Hepatic stellate cell (primary cell): Measurements from ENCODE around the gene COCH.

Source experiments
- DNase-seq: peaks from one replicate; pipeline ENCODE4 v3.0.0; 2011; ENCODE audit warnings: low spot score

The COCH gene

DNA sequence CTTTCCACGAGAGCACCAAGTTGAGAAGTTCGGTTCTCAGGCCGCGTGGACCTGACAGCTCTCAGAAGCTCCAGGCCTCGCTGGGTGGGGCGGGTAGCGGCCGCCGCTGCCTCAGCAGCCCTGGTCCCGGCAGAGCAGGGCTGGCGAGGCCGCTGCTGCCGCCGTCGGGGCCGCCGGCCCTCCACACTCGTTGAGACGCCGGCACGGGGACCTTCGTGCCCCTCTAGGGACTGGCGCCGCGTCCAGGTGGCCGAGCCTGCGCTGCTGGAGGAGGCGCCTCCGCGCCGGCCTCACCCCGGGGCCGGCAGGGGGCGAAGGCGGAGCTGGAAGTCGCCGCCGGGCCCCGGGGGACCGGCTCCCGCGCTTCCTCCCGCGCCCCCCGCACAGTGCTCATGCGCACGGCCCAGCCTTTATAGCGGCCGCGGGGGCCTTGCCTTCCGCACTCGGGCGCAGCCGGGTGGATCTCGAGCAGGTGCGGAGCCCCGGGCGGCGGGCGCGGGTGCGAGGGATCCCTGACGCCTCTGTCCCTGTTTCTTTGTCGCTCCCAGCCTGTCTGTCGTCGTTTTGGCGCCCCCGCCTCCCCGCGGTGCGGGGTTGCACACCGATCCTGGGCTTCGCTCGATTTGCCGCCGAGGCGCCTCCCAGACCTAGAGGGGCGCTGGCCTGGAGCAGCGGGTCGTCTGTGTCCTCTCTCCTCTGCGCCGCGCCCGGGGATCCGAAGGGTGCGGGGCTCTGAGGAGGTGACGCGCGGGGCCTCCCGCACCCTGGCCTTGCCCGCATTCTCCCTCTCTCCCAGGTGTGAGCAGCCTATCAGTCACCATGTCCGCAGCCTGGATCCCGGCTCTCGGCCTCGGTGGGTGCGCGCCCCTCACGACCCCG, at the start of gene COCH:
TSS of gene COCH (plus strand) at position 440 of the 879 bp plus-strand sequence. CDS start at position 820, 380 bp downstream.
- peak; percentile 34 for DNase-seq

DNA sequence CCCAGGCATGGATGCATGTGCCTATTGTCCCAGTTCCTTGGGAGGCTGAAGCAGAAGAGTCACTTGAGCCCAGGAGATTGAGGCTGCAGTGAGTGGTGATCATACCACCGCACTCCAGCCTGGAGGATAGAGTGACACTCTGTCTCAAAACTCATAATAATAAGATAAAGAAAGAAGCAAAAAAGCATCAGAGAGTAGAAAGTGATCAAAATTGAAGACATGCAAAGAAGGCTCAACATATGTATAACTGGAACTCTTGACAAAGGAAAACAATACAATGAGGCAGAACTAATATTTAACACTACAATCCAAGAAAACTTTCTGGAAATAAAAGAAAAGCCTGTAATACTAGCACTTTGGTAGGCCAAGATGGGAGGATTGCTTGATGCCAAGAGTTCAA, 48.3 kb upstream of the COCH start:
- DNase-seq: no peak

DNA sequence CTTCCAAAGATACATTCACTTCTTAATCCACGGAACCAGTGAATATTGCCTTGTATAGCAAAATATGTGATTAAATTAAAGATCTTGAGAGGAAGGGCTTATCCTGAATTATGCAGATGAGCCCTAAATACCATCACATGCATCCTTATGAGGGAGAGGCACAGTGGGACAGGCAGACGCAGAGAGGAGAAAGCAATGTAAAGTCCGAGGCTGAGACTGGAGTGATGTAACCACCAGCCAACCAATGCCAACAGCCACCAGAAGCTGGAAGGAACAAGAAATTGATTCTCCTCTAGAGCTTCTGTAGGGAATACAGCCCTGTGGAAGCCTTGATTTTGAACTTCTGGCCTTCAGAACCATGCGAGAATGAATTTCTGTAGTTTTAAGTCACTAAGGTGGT, 44.5 kb upstream of the COCH start:
- no peak for DNase-seq

DNA sequence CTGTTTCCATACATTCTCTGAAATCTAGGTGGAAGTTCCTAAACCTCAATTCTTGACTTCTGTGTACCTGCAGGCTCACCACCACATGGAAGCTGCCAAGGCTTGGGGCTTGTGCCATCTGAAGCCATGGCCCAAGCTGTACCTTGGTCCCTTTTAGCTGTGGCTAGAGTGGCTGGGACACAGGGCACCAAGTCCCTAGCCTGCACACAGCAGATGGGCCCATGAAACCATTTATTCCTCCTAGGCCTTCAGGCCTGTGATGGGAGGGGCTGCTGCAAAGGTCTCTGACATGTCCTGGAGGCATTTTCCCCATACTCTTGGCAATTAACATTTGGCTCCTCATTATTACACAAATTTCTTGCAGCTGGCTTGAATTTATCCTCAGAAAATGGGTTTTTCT, 40.0 kb upstream of the COCH start:
- DNase-seq: no peak

DNA sequence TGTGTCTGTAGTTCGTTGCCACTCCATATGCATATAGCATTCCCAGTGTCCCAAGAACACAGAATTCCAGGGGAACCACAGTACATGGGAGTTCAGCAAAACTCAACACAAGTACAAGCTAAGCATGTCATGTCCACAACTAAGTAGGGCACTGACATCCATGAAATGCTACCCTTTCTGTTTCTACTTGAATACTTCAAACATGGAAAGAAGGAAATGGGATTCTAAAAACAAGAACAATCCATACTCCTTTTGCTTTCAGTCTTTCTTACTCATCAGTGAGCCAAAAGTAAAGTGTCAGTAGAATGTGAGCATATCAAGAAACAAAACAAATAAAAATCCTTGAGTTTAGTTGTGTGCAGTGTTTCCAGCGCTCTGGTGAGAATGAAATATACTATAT, 36.0 kb upstream of the COCH start:
- no peak for DNase-seq

DNA sequence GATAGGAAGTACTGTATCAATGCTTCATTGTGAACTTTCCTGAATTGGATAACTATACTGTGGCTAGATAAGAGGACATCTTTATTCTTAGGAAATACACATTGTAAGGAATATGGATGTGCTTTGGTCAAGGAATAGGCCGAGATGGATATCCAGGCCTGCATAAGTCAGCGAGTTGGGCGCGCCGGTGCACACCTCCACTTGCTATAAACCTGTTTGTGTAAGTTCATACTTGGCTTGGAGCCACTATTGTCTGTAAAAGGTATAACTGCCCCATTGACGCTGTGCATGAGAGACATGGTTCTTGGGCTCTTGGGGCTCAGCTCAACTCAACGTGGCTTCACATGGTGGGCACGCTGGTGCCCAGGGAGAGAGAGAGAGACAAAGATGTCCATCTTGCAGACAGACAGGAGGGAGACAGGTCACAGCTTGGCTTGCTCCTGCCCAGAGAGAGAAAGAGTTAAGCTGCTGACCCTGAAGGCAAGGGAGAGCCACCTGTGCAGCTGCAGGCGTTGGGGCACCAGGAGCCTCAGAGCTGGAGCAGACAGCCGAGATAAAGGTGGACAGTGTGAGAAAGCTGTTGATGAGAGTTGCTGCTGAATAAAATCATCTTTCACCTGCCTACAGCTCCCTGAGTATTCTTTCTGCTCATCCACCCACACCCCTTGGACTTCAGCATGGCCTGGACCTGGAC, 34.1 kb upstream of the COCH start:
- DNase-seq: no peak

DNA sequence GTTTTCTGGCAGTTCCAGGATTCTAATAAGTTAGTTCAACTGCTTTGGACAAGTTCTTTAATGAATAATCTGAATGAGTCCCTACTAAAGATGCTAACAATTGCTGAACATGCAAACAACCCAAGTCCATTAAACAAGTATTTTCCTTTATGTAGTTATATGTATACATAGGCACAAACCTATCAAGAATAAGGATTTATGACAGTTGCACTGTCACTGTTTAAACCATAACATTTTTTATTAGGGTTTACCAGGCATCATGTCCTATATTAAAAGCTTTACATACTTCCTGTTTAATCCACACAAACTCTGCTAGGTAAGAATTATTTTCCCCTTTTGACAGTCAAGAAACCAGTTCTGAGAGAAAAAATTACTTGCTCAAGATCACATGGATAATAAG, 31.9 kb upstream of the COCH start:
- DNase-seq: no peak

DNA sequence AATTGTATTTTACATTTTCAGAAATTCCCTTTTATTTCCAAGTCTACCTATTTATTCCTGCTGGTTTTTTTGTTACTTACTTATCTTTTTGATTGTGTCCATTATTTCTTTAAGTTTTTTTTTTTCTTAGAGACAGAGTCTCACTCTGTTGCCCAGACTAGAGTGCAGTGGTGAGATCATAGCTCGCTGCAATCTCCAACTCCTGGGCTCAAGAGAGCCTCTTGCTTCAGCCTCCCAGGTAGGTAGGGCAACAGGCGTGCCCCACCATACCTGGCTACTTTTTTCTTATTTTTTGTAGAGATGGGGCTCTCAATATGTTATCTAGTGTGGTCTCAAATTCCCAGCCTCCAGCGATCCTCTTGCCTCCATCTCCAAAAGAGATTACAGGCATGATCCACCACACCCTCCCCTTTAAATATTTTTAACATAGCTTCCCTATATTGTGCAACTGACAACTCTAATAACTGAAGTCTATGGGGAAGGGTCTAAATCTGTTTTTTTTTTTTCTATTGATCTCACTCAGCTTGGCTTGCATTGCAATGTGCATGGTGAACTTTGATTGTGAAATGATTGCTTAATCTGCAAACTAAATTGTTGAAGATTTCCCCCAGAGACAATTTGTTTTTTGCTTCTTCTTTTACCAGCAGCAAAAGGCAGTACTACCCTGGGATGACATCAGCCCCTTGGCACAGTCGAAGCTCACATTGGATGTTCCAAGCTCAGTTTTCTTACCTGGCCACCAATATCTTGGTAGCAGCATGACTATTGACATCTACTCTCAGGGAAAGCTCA, 25.7 kb upstream of the COCH start:
- DNase-seq: no peak

DNA sequence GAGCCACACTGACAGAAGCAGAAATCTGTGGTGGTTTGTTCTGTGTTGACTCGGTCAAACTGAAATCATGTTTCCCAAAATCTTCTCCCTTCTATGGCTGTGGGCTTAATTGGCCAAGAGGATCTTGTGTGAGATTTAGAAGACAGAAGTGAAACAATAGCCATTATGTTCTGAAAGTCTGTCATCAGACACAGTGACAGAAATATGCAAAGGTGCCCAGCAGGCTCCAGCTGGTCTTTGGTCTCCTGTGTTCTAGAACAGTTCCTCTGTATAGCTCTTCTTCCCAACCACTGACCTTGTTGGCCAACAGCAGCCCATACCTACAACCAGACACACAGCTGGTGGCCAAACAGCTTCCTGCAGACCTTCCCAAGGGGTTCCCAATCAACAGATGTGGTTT, 25.0 kb upstream of the COCH start:
- no peak for DNase-seq

DNA sequence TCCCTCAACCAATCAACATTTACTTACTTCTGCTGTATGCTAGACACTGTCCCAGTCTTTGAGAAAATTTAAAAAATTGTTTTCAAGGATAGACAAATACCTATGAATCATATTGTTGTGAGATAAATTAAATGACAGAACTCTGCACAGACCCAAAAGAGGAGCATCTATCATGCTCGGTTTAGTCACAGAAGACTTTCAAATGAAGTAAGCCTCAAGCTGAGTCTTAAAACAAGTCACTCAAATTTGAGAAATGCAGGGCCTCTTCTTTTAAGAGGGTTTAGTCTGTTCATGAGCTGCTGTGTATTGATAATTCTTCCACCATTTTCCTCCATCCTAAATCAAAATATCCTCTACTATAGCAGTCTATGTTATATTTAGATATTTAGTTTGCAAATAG, 24.4 kb upstream of the COCH start:
- no peak for DNase-seq

DNA sequence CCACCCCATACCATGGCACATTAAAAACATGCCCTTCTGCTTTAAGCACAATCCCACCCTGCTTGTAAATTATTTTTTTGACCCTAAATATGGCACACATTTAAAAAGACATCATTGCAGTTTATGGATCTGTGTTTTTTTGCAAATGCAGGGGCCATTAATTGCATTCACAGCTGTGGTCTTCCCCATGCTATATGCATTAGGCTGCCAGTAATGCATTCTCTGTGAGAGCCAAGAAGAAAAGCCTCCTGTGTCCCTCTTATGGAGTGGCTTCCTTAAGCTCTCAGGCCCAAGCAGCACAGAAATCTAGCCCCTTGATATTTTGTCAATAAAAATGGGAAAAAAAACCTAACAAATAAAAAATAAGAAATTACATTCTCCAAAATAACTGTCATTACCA, 20.4 kb upstream of the COCH start:
- DNase-seq: no peak

DNA sequence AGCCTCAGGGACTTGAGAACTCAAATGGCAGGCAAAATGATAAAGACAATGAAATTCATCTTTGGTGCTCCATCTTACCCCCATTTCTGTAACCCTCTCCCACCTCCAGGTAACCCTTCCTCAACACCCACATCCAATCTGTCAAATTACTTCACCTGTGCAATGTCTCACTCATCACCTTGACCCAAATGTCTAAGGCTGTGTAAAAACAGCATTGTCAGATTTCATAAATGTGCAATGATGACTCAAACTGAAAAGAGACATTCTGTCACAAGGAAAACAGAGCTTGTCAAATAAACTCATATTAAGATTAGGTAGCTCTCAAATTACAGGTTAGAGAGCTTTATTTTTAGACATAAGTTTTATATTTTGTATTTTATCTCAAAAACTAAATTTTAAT, 19.9 kb upstream of the COCH start:
- DNase-seq: no peak

DNA sequence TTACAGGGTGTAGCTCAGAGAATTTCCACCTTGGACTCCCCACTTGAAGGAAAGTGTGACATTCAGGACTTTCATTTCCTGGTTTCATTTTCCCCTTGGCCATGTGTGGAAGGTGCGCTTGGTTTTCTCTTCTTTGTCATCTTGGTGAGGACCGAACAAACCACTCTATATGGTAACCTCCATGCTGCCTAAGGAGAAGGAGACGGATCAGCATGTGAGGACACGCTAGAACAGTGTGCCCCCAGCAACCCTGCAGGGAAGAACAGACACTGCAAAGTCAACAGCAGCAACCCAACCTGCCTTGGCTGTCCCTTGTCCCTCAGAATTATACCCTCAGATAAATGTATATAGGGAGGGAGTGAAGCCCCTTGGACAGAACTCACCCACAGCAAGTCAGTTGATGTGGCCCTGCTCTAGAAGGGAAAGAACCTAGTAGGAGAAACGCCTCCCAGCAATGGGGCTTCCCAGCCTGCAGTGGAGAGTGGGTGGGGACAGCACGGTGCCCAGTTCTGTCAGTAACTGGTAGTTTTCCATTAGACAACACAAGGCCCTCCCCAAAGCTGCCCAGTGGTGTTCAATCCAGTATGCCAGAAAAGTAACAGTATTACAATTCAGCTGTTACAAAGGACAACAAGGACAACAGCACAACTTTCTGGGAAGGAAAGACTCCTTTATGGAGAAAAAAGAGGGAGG, 18.9 kb upstream of the COCH start:
- no peak for DNase-seq

DNA sequence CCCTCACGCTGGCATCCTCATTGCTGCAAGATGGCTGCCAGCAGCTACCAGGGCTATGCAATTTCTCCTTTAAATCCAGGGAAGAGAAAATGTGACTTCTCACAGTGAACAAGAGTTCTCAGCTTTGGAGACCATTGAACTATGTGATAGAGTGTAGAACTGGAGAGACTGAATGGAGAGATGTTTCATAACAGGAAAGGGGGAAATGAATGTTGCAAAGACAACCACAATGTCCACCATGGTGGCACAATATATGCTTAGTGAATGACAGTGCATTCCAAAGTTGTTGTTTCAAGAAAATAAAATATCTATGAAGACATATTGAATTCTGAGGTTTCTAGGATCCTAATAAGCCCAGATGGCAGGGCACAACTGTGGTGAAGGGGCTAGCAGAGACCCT, 13.2 kb upstream of the COCH start:
- DNase-seq: no peak

DNA sequence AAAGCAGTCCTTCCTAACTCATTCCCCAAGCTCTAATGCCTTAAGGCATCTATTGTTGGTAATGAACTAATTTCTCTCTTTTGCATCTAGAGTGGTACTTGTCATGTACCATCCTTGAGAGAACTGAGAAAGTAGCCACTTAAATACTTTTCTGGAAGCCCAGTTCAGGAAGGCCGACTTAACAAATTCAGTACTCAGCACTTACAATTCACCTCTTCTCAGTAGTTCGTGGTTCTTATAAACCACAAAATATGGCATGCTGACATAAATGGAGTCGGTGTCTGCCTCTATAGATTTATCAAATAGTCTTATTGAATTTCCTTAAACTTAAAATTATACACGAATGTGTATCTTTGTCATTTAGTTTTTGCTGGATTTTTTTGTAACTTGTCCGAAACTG, 9.4 kb upstream of the COCH start:
- DNase-seq: no peak

DNA sequence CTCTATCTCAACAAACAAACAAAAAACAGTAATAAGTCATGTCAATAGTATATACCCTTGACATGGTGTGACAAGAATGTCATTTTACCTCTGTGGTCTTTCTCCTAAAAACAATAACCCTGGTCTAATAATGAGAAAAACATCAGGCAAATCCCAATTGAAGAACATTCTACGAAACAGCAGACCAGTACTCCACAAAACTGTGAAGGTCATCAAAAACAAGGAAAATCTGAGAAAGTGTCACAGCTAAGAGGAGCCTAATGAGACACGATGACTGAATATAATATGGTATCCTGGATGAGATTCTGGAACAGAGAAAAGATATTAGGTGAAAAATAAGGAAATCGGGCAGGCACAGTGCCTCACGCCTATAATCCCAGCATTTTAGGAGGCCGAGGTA, 5.6 kb upstream of the COCH start:
- no peak for DNase-seq

DNA sequence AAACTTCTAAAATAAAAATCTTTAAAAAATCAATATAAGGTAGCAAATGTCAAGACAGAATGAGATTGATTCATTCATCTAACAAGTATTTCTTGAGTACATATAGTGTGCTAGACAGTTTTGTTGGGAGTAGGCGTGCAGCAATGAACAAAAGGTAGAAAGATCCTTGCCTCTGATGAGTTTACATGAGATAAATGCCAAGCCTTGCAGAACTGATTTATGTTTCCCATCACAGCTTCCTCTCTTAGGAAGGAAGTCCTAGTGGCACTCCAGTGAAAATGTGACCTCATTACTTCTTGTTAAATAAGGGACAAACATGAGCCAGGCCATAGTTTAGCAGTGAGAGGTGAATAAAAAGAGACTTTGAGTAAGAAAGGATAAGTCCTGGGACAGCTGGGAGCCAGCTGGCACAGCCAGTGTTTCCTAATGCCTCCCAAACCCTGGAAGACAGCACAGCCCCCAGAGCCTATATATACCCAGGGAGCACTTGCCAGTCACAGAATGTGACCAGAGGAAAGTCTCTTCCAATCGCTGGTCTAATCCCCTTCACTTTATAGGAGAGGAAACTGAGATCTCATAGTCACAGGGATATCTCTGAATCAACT, 4.7 kb upstream of the COCH start:
- no peak for DNase-seq

DNA sequence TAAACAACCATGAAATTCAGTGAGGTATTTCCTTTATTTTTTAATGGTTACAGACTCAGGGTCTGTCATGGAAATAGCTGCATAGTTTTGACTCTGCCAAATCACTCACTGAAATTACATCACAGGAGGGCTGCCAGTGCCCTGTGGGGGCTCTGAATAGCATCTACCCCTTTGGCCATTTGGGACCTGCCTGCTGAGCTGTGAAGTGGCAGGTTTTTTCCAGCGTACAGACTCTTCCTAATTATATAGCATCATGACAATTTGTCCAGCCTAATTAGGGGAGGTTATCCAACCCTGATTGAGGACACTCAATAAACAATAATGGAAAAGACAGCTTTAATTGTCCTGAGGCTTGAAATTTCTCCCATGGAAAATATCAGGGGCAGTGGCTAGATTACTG, 1.8 kb upstream of the COCH start:
- DNase-seq: no peak

DNA sequence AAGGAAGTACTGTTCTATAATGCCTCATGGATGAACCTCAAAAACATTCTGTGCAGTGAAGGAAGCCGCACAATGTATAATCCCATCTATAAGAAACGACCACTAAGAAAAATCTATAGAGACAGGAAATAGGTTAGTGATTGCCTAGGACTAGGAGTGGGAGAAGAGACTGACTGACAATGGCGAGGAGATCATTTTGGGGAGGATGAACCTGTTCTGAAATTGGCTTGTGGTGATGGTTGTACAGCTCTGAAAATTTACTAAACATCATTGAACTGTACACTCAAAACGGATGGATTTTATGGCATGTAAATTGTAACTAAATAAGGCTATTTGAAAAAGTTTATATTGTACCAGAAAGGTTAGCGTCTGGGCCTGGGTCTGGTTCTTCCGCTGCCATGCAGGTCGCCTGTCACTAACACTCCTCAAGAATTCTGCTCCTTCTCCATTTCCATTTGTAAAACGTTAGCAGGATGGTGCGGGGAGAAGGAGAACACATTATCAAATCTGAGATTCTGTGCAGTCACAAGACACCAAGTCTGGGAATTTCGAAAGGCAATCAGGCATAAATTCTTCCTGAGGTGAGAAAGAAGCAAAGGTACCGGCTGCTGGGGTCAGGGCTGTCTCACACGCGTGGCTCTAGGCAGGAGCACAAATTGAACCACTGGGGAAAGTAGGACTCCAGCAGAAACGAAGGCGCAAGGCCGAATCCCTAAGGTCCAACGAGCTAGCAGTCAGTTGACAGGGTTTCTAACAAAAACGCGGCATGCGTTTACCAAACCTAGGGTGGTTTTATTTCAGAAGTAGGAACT, 845 bp upstream of the COCH start:
- DNase-seq: no peak

DNA sequence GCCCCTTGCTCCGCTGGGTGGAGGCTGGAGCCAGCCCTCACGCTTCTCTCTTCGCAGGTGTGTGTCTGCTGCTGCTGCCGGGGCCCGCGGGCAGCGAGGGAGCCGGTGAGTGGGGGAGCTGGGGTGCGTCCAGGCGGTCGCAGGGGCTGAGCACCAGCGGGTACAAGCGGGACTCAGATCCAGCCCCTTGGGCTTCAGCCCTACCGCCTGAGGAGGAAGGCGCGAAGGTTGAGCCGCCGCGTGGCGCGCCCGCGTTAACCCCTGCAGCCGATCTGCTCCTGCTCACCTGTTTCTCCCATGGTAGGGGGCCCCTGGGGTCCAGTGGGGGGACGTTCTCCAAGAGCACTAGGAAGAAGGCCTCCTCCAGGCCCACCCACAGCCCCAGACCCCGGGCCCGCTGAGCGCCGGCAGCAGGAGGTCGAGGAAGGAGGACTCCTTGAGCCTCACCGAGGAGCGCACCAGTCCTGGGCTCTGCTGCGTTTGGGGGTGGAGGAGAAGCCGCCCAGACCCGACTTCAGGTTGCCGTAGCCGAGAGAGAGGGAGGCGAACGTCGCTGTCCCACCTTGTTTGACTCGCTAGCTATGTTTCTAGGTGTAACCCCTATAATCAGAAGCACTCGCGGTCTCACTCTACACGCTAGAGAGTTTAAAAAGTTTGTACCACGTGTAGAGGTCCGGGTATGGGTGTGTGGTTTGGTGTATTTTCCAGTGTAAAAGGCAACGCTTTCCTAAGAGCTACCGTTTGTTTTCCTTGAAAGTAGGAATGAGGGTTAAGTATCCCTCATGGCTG, 834 bp downstream of the COCH start:
- no peak for DNase-seq
